SH-SY5Y (cell line): ENCODE results near the gene ARL6IP4.

Experiments
- GATA2 ChIP-seq: IDR thresholded peaks from 2 replicates; pipeline ENCODE4 v1.6.1; 2011; ENCODE audit warnings: mild to moderate bottlenecking, low read depth, low read length
- GATA3 ChIP-seq: IDR thresholded peaks from 2 replicates; pipeline ENCODE4 v1.6.1; 2011; ENCODE audit warnings: low read depth, mild to moderate bottlenecking, low read length, moderate library complexity

GRCh38 chr12:122982477-122982815, 2.0 kb downstream of the ARL6IP4 start:
- TF ChIP-seq GATA2 (no peak), GATA3 (no peak)
